DND-41 (cell line): ENCODE data around the gene MEIS1.

ENCODE experiments used
- ATAC-seq: fragments of 200-7000 bp; cut with Tn5 transposase; 3 replicates; pipeline ENCODE4 v1.9.1; 2021; ENCODE audit warnings: low read depth; ENCODE audit not compliant: insufficient read depth
- DNase-seq: peaks from one replicate; pipeline ENCODE4 v3.0.0-alpha.2; 2020
- H2AFZ ChIP-seq: 2 replicates; pipeline ENCODE4 v1.6.0; 2012; ENCODE audit warnings: low read depth, low read length
- H3K27ac ChIP-seq: 2 replicates; pipeline ENCODE4 v1.5.1; 2012; ENCODE audit warnings: low read length, inconsistent platforms
- H3K27me3 ChIP-seq: fragments of 200-600 bp; sonication (generic); 2 replicates; pipeline ENCODE4 v1.6.0; 2012; ENCODE audit warnings: low read length, mild to moderate bottlenecking, inconsistent platforms; ENCODE audit not compliant: insufficient read depth, poor library complexity
- H3K36me3 ChIP-seq: 2 replicates; pipeline ENCODE4 v1.5.1; 2012; ENCODE audit warnings: low read length, inconsistent platforms; ENCODE audit not compliant: insufficient read depth
- H3K4me1 ChIP-seq: 2 replicates; pipeline ENCODE4 v1.5.1; 2012; ENCODE audit warnings: mild to moderate bottlenecking, low read length; ENCODE audit not compliant: insufficient read depth
- H3K4me2 ChIP-seq: 2 replicates; pipeline ENCODE4 v1.6.0; 2012; ENCODE audit warnings: mild to moderate bottlenecking, moderate library complexity, low read length, inconsistent platforms; ENCODE audit not compliant: insufficient read depth
- H3K4me3 ChIP-seq, 2 experiments: fragments of 200-600 bp in 1 of 2; shearing (Covaris generic) in 1 of 2; 2 replicates each; pipeline ENCODE4 v1.5.1; 2012 to 2016; ENCODE audit warnings: inconsistent platforms in 2 of 2, low read length in 2 of 2, mild to moderate bottlenecking in 2 of 2, low read depth in 1 of 2, moderate library complexity in 1 of 2
- H3K79me2 ChIP-seq: 2 replicates; pipeline ENCODE4 v1.6.0; 2012; ENCODE audit warnings: low read length, inconsistent platforms; ENCODE audit not compliant: insufficient read depth
- H3K9ac ChIP-seq: 2 replicates; pipeline ENCODE4 v1.6.0; 2012; ENCODE audit warnings: low read depth, mild to moderate bottlenecking, inconsistent platforms, low read length, moderate library complexity
- H3K9me3 ChIP-seq: 2 replicates; pipeline ENCODE4 v1.5.1; 2012; ENCODE audit warnings: low read length, moderate library complexity, mild to moderate bottlenecking, inconsistent platforms; ENCODE audit not compliant: insufficient read depth, severe bottlenecking
- H4K20me1 ChIP-seq: 2 replicates; pipeline ENCODE4 v1.6.0; 2012; ENCODE audit warnings: low read length; ENCODE audit not compliant: insufficient read depth
- EZH2 ChIP-seq: IDR thresholded peaks from 3 replicates; pipeline ENCODE4 v1.6.1; 2012; ENCODE audit warnings: borderline replicate concordance, low read depth, mild to moderate bottlenecking, moderate library complexity, low read length, inconsistent platforms; ENCODE audit not compliant: severe bottlenecking
- TF ChIP-seq, protein P1 (sequence below): IDR thresholded peaks from 2 replicates; pipeline ENCODE4 v1.5.1; 2012; ENCODE audit warnings: borderline replicate concordance, low read length, moderate library complexity, mild to moderate bottlenecking; ENCODE audit not compliant: poor library complexity, severe bottlenecking; ENCODE audit errors: extremely low read depth

The MEIS1 gene

DNA sequence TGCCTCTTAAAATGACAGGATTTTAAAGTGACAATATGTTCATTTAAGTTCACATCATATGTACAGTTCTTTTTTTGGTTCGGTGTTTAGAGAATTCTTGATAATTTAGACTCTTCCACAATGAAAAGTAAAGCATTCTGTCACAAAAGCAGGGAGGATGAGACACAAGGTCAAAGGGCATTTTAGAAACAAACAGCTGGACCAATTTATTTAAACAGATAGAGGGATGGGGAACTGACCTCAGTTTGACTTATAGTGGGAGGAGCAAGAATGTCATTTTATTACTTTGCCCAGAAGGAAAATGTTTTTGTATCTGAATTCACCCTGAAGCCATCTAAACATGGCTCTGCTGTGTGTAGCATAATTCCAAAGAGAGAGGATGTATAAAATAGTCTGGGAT, 128.5 kb downstream of the MEIS1 start:
- no peak for DNase-seq
- no peak overlapping the region for H3K27ac ChIP-seq
- H3K4me1 ChIP-seq: no peaks in the 10 kb centered on the region

DNA sequence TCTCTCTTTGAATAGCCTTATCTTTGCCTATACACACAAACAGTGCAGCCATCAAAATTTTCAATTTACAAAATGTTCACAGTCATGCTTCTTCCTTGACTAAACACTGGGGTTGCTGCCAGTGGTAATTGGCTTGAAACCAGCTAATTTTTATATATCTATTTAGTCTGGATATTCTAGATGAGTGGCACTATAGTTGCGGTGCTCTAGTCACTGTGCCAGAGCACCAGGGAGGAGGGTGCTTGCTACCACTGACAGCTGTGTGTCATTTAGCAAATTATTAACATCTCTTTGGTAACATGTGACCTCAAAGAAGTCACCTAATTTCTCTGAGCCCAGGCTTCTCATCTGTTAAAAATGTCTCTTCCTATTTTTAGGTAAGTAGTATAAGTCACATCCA, 130.4 kb downstream of the MEIS1 start:
- TF ChIP-seq, protein P1, sequence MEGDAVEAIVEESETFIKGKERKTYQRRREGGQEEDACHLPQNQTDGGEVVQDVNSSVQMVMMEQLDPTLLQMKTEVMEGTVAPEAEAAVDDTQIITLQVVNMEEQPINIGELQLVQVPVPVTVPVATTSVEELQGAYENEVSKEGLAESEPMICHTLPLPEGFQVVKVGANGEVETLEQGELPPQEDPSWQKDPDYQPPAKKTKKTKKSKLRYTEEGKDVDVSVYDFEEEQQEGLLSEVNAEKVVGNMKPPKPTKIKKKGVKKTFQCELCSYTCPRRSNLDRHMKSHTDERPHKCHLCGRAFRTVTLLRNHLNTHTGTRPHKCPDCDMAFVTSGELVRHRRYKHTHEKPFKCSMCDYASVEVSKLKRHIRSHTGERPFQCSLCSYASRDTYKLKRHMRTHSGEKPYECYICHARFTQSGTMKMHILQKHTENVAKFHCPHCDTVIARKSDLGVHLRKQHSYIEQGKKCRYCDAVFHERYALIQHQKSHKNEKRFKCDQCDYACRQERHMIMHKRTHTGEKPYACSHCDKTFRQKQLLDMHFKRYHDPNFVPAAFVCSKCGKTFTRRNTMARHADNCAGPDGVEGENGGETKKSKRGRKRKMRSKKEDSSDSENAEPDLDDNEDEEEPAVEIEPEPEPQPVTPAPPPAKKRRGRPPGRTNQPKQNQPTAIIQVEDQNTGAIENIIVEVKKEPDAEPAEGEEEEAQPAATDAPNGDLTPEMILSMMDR: no peak
- TF ChIP-seq EZH2: no peak
- DNase-seq (no peak), ATAC-seq (no peak)
- H3K9me3 ChIP-seq: no peaks in the 10 kb centered on the region
- no peak overlapping the region for H3K4me3 ChIP-seq
- no peak overlapping the region for H3K27ac ChIP-seq
- no peaks in the 10 kb centered on the region for H3K4me1 ChIP-seq
- H3K79me2 ChIP-seq: no peaks in the 10 kb centered on the region
- H3K27me3 ChIP-seq: peaks cover 3% of the 10 kb centered on the region
- no peak overlapping the region for H3K9ac ChIP-seq
- H2AFZ ChIP-seq: no peak overlapping the region
- H3K36me3 ChIP-seq: no peaks in the 10 kb centered on the region
- no peaks in the 10 kb centered on the region for H4K20me1 ChIP-seq
- H3K4me2 ChIP-seq: no peak overlapping the region

More for the DNA sequence above, 128.5 kb downstream of the MEIS1 start:
- H4K20me1 ChIP-seq: no peaks in the 10 kb centered on the region
- H3K9me3 ChIP-seq: no peaks in the 10 kb centered on the region
- H2AFZ ChIP-seq: no peak overlapping the region
- H3K79me2 ChIP-seq: no peaks in the 10 kb centered on the region
- peaks cover 3% of the 10 kb centered on the region for H3K27me3 ChIP-seq
- H3K36me3 ChIP-seq: no peaks in the 10 kb centered on the region
- no peak for ATAC-seq
- H3K4me3 ChIP-seq: no peak overlapping the region
- no peak overlapping the region for H3K4me2 ChIP-seq
- TF ChIP-seq, protein P1: no peak
- TF ChIP-seq EZH2: no peak
- no peak overlapping the region for H3K9ac ChIP-seq

DNA sequence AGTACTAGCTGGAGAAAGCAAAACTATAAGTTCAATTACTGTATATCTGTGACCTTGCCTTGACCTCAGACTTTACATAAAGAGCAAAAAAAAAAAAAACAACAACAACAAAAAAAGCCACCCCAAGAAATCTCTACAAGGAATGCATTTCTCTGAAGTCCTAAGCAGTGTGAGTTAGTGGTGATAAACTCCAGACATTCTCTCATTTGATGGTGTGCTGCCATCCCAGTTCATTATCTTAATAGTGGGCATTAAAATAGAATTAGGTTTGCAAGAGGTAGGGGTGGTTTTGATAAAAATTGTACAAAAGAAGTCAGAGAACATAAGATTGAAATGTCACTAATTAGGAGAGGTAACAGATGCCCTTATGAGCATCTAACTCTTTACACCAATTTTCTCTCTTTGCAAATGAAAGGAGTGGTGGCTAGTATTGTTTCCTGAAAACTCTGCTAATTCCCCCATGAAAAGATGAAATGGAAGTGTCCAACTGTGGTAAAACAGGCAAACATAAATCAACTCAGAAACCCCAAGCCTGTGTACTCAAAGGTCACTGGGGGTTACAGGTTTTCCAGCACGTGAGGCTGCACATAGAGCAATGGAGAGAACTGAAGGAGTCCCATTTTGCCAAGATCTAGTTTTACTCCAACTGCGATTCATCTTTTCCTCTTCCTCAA, 131.9 kb downstream of the MEIS1 start:
- Histone ChIP-seq H4K20me1 (no peaks in the 10 kb centered on the region), H3K9me3 (no peaks in the 10 kb centered on the region)
- ATAC-seq: no peak

More for the DNA sequence above, 131.9 kb downstream of the MEIS1 start:
- H3K27ac ChIP-seq: no peak overlapping the region
- no peaks in the 10 kb centered on the region for H3K27me3 ChIP-seq
- H3K4me3 ChIP-seq: no peak overlapping the region
- H3K4me2 ChIP-seq: no peak overlapping the region
- TF ChIP-seq, protein P1: no peak
- no peak for TF ChIP-seq EZH2
- no peaks in the 10 kb centered on the region for H3K36me3 ChIP-seq
- no peak overlapping the region for H2AFZ ChIP-seq
- DNase-seq: no peak
- no peaks in the 10 kb centered on the region for H3K79me2 ChIP-seq
- no peak overlapping the region for H3K9ac ChIP-seq
- no peaks in the 10 kb centered on the region for H3K4me1 ChIP-seq
